Thoracic aorta (tissue), 2 donors: ENCODE results near the gene HOMER1. TPM values are rescaled to one million over a fixed set of nuclear protein-coding genes. Genes with fewer than 3 reads are reported as not detected.

Source experiments
- ATAC-seq: fragments of 150-250 bp; one replicate; pipeline ENCODE4 v1.8.0; 2017; ENCODE audit warnings: low read depth; ENCODE audit not compliant: insufficient number of reproducible peaks, low FRiP score
- DNase-seq: peaks from one replicate; pipeline ENCODE4 v3.0.0-alpha.2; 2020; ENCODE audit warnings: low spot score
- H3K27ac ChIP-seq, 2 donors: fragments of 200-600 bp; sonication (generic); 1 replicate in 1 of 2; 2 replicates in 1 of 2; pipeline ENCODE4 v1.5.1; 2016; ENCODE audit warnings: mild to moderate bottlenecking in 2 of 2, moderate library complexity in 2 of 2
- H3K27me3 ChIP-seq: fragments of 200-600 bp; sonication (generic); replicated peaks from 2 replicates; pipeline ENCODE4 v1.6.0; 2016; ENCODE audit warnings: mild to moderate bottlenecking; ENCODE audit not compliant: insufficient read depth
- H3K36me3 ChIP-seq: fragments of 200-600 bp; sonication (generic); one replicate; pipeline ENCODE4 v1.5.1; 2016
- H3K4me1 ChIP-seq, 2 donors: fragments of 200-600 bp; sonication (generic); 1 replicate in 1 of 2; 2 replicates in 1 of 2; pipeline versions ENCODE4 v1.5.1 to v1.6.0; 2016; ENCODE audit warnings: low read depth in 2 of 2, mild to moderate bottlenecking in 1 of 2; ENCODE audit not compliant: control insufficient read depth in 1 of 2
- H3K4me3 ChIP-seq: fragments of 200-600 bp; sonication (generic); 2 replicates; pipeline ENCODE4 v1.5.1; 2016; ENCODE audit warnings: mild to moderate bottlenecking
- H3K9me3 ChIP-seq: fragments of 200-600 bp; sonication (generic); 2 replicates; pipeline ENCODE4 v1.5.1; 2016
- CTCF ChIP-seq: fragments of 200-600 bp; sonication (generic); IDR thresholded peaks from one replicate; pipeline ENCODE4 v1.5.1; 2019; ENCODE audit warnings: antibody characterized with exemption
- total RNA-seq, 2 donors: library from RNA; depleted of rRNA; stranded (reverse); fragments of >200 nt; gene quantifications; one replicate each; pipeline versions ENCODE4 v1.1.0 to v1.2.3, GENCODE V29; 2016

HOMER1 gene
- total RNA-seq, 2 donors from 2014 or later: 2.4 to 7.8 TPM

GRCh38 chr5:79529110-79529509 is 15.2 kb upstream of the HOMER1 start:
- no peak overlapping the region for H3K27ac ChIP-seq
- H3K4me3 ChIP-seq: no peak overlapping the region
- no peaks in the 10 kb centered on the region for H3K9me3 ChIP-seq
- H3K27me3 ChIP-seq: no peaks in the 10 kb centered on the region
- DNase-seq (no peak), ATAC-seq (no peak)
- no peaks in the 10 kb centered on the region for H3K36me3 ChIP-seq
- no peak for TF ChIP-seq CTCF
- H3K4me1 ChIP-seq: no peaks in the 10 kb centered on the region

- H3K27me3 ChIP-seq: no peaks in the 10 kb centered on the region
- no peaks in the 10 kb centered on the region for H3K36me3 ChIP-seq
- H3K4me1 ChIP-seq: no peaks in the 10 kb centered on the region
- no peak for DNase-seq
- H3K27ac ChIP-seq: no peak overlapping the region
- no peaks in the 10 kb centered on the region for H3K9me3 ChIP-seq
- no peak for TF ChIP-seq CTCF
- no peak overlapping the region for H3K4me3 ChIP-seq
- ATAC-seq: no peak
These were observed 13.5 kb upstream of the HOMER1 start for GRCh38 chr5:79527431-79527830.

GRCh38 chr5:79526928-79527327 is 13.0 kb upstream of the HOMER1 start:
- H3K4me1 ChIP-seq: no peaks in the 10 kb centered on the region
- H3K9me3 ChIP-seq: no peaks in the 10 kb centered on the region
- DNase-seq (no peak), ATAC-seq (no peak)
- no peak overlapping the region for H3K27ac ChIP-seq
- no peaks in the 10 kb centered on the region for H3K27me3 ChIP-seq
- no peaks in the 10 kb centered on the region for H3K36me3 ChIP-seq
- no peak for TF ChIP-seq CTCF
- no peak overlapping the region for H3K4me3 ChIP-seq

- H3K4me3 ChIP-seq: no peak overlapping the region
- ATAC-seq: no peak
These were observed 12.6 kb upstream of the HOMER1 start for GRCh38 chr5:79526493-79526892.

GRCh38 chr5:79521156-79521555 is 7.2 kb upstream of the HOMER1 start:
- TF ChIP-seq CTCF: no peak
- no peaks in the 10 kb centered on the region for H3K27me3 ChIP-seq
- no peak overlapping the region for H3K4me3 ChIP-seq
- H3K36me3 ChIP-seq: no peaks in the 10 kb centered on the region
- no peak overlapping the region for H3K27ac ChIP-seq
- ATAC-seq (no peak), DNase-seq (no peak)
- H3K4me1 ChIP-seq: no peaks in the 10 kb centered on the region
- no peaks in the 10 kb centered on the region for H3K9me3 ChIP-seq

More at GRCh38 chr5:79526493-79526892, 12.6 kb upstream of the HOMER1 start:
- no peak for DNase-seq
- TF ChIP-seq CTCF: no peak
- Histone ChIP-seq H3K27me3 (no peaks in the 10 kb centered on the region), H3K4me1 (no peaks in the 10 kb centered on the region), H3K9me3 (no peaks in the 10 kb centered on the region), H3K36me3 (no peaks in the 10 kb centered on the region), H3K27ac (no peak overlapping the region)
